NCI-H446 treated with DMSO at 0.1 percent for 48 hours (cell line): ENCODE measurements around the gene SULT1B1.

Experiments used
- DNase-seq: peaks from one replicate; lab custom pipeline; 2025; lab: John Stamatoyannopoulos, UW

SULT1B1 gene

DNA sequence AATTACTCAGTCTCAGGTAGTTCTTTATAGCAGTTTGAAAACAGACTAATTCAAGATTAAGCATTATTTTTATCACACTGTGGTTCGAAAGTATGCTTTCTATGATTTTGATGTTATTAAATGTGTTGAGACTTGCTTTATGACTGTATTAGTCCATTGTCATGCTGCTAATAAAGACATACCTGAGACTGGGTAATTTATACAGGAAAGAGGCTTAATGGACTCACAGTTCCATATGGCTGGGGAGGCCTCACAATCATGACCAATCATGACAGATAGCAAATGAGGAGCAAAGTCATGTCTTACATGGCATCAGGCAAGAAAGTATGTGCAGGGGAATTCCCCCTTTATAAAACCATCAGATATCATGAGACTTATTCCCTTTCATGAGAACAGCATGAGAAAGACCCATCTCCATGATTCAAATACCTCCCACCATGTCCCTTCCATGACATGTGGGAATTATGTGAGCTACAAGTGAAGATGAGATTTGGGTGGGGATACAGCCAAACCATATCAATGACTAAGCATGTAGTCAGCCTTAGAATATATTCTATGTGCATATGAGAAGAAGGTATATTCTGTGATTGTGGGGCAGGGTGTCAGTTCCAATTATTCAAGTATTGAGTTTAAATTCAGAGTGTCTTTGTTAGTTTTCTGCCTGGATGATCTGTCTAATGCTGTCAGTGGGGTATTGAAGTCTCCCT is 62.7 kb downstream of the SULT1B1 start:
- DNase-seq = no peak

DNA sequence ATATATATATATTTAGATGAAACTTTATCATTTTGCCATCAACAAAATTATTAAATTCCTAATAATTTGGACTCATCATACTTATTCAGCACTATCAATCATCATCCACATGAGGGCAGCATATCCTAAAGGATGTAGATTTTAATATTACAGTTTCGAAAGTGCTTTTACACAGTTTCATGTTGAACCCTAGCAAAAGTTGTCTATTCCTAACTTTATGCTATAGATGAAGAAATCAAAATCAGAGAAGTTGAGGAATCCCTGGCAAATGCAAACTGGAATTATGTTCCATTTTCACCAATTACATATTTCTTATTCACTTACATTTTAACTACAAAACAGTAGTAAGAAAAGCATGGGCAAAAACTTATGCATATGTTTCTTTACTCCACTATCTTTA is 70.8 kb downstream of the SULT1B1 start:
- DNase-seq = no peak

DNA sequence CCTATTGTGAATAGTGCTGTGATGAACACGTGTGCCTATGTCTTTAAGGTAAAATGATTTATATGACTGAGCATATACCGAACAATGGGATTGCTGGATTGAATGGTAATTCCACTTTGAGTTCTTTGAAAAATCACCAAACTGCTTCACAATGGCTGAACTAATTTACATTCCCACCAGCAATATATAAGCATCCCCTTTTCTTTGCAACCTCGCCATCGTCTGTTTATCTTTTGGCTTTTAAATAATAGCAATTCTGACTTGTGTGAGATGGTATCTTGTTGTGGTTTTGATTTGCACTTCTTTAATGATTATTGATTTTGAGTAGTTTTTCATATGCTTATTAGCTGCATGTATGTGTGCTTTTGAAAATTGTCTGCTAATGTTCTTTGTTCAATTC is 75.6 kb downstream of the SULT1B1 start:
- DNase-seq = no peak
